Cortex of kidney (tissue), 1 donor: ENCODE results near the gene ITGA4.

Source experiments
- DNase-seq: peaks from one replicate; lab custom pipeline; 2025; lab: John Stamatoyannopoulos, UW

Gene ITGA4

GRCh38 chr2:181575024-181575649, 118.0 kb downstream of the ITGA4 start:
- no peak for DNase-seq

GRCh38 chr2:181575650-181576025, 118.5 kb downstream of the ITGA4 start:
- DNase-seq = no peak

- no peak for DNase-seq
Measured at GRCh38 chr2:181576431-181576830, 119.2 kb downstream of the ITGA4 start.

DNA sequence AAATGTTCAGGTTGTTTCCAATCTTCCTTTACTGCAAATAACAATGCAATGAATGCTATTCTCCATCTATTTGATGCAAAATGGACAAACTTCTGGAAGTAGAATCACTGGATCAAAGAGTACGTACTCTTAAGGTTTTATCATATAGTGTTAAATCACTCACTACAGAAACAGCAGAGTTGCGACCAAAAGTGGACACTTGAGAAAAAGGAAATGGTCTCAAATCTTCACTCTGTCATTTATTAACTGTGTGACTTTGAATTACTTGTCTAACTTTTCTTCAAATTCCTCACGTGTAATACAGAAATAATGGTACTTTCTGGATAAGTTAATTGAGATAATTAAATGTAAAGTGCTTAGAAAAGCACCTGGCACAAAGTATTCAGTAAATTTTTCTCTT, 121.6 kb downstream of the ITGA4 start:
- no peak for DNase-seq

DNA sequence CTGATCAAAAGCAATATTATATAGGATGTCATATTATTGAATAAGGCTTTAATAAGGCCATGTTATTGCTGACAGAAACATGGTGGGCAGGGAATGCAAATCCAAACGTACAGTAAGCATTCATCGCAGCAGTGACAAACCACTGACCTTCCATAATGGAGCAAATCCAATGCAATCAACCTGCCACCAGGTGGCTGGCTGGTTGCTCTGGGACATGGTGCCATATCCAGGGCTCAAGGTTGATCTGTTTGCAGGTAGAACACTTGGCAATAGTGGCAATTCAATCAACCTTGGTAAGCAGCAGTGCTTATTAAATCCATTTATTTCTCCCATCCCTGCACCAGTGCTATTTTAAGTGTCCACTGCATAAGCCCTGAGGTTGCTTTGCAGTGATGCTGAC, 124.3 kb downstream of the ITGA4 start:
- DNase-seq = no peak

- no peak for DNase-seq
Measured at GRCh38 chr2:181585732-181586131, 128.5 kb downstream of the ITGA4 start.
